H1 (cell line): ENCODE results near the gene APLP1. TPM values are rescaled to one million over a fixed set of nuclear protein-coding genes. Genes with fewer than 3 reads are reported as not detected.

Experiments
- ASH2L ChIP-seq: fragments of 200-600, 300-600 bp; sonication (generic); IDR thresholded peaks from one replicate; pipeline ENCODE4 v1.7.1; 2017; ENCODE audit warnings: low read length
- BACH1 ChIP-seq: IDR thresholded peaks from 2 replicates; pipeline ENCODE4 v1.6.1; 2012; ENCODE audit warnings: low read length, improper control_type of control experiment
- CEBPB ChIP-seq: IDR thresholded peaks from 2 replicates; pipeline ENCODE4 v1.6.1; 2012; ENCODE audit warnings: low read depth, low read length
- CREB1 ChIP-seq: IDR thresholded peaks from 2 replicates; pipeline ENCODE4 v1.6.1; 2012; ENCODE audit warnings: inconsistent platforms
- EGR1 ChIP-seq: IDR thresholded peaks from 2 replicates; pipeline ENCODE4 v1.6.1; 2011; ENCODE audit warnings: low read depth, low read length, borderline replicate concordance
- RBBP5 ChIP-seq: IDR thresholded peaks from 2 replicates; pipeline ENCODE4 v1.7.1; 2012; ENCODE audit warnings: low read depth, mild to moderate bottlenecking, inconsistent platforms, low read length, moderate library complexity, borderline replicate concordance
- SIN3A ChIP-seq, 2 experiments: IDR thresholded peaks in 1 of 2; conservative IDR thresholded peaks in 1 of 2; 2 replicates each; pipeline ENCODE4 v1.6.1; 2011 to 2012; ENCODE audit warnings: low read length in 2 of 2, improper control_type of control experiment in 1 of 2, low read depth in 1 of 2, mild to moderate bottlenecking in 1 of 2
- SUZ12 ChIP-seq: fragments of 200-600 bp; sonication (generic); IDR thresholded peaks from 2 replicates; pipeline ENCODE4 v1.6.1; 2012; ENCODE audit warnings: mild to moderate bottlenecking, inconsistent platforms, low read length, moderate library complexity, mixed read lengths
- TAF1 ChIP-seq: IDR thresholded peaks from 2 replicates; pipeline ENCODE4 v1.6.1; 2011; ENCODE audit warnings: mild to moderate bottlenecking, low read depth, low read length
- TBP ChIP-seq: IDR thresholded peaks from 2 replicates; pipeline ENCODE4 v1.6.1; 2011; ENCODE audit warnings: low read depth, low read length, improper control_type of control experiment
- polyA plus RNA-seq, 7 experiments: library from polyadenylated mRNA; depleted of rRNA in 3 of 7; stranded (reverse) in 5 of 7; unstranded in 2 of 7; fragments of >200 nt in 5 of 7; fragments of 200-250 nt in 2 of 7; gene quantifications; 1 replicate in 5 of 7; 2 replicates in 1 of 7; 4 replicates in 1 of 7; pipeline versions ENCODE4 v1.2.1 to v1.2.3, GENCODE V29; 2011 to 2013; ENCODE audit warnings: missing spikeins in 2 of 7, mixed read lengths in 2 of 7
- total RNA-seq: library from RNA; stranded (reverse); fragmentation: NEBNext Ultra II Directional; extraction: Animal tissue kit (Norgen Biotek cat#: 25700); gene quantifications from 2 replicates; pipeline ENCODE4 v1.2.1, GENCODE V29; 2021

Gene APLP1
- total and polyA plus RNA-seq, 2 of the 8 experiments (the other 6 are each of a cell fraction or from before 2014, with no cell fraction given) = 19.9 to 22.0 TPM

DNA sequence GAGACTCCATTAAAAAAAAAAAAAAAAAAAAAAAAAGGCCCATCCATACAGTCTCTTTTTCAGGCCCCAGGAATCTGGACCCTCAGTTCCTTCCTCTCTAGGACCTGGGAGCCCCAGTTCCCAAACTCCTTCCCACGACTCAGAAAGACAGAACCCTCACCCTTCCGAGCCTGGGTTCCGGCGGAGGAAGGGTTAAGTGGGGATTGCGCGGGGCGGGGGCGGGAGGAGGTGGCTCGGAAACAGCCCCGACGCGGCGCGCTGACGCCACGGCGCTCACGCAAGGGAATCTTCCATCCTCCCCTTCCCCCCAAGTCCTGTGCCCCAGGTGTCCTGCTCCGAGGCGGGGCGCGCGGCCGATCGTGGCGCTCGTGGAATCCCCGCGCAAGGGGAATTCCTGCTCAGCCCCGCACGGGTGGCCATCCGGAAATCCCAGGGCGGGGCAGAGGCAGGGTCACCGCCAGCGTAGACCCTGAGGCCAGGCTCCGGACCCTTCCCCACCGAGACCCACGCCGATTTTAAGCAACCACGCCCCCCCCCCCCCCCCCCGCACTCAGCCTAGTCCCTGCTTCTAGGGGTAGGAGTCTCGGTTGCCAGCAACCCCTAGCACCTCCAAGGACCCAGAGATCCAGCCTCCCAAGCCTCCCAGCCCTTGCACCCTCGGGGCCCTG, 31.3 kb downstream of the APLP1 start (continued):
- TF ChIP-seq RBBP5 (no peak; the same call in 1 of the 2 replicates), SUZ12 (peak; percentile 31; the same call in 1 of the 2 replicates), ASH2L (peak; percentile 37), BACH1 (peak; percentile 71), CEBPB (no peak), EGR1 (peak; percentile 88), TAF1 (peak; percentile 26; the same call in 1 of the 2 replicates), TBP (no peak), SIN3A (conservative IDR thresholded peaks at IDR 0.05 in 1 of 2, IDR thresholded peaks at IDR 0.05 in 1 of 2; ENCODE audit: low read depth in 1 of 2, low read length in 2 of 2) (peak; percentile 25 to 81; a peak in 1 of 4 replicates), CREB1 (peak; percentile 81)
- TF ChIP-seq, all 59 proteins: peak for 13
